Stimulated activated CD4-positive, alpha-beta T cell treated with anti-CD3 and anti-CD28 coated beads, Interleukin-2, amount 100 ng/mL, for 4 hours (primary cell): ENCODE results near the gene MEDAG.
"Not testable (repeated sequence)": the region's sequence is repeated elsewhere in the genome, so short reads cannot be mapped to it uniquely, and the experiment has no call there.

Experiments used
- DNase-seq: peaks from one replicate; pipeline ENCODE4 v3.0.0-alpha.2; 2020; ENCODE audit warnings: low read depth

Gene MEDAG

DNA sequence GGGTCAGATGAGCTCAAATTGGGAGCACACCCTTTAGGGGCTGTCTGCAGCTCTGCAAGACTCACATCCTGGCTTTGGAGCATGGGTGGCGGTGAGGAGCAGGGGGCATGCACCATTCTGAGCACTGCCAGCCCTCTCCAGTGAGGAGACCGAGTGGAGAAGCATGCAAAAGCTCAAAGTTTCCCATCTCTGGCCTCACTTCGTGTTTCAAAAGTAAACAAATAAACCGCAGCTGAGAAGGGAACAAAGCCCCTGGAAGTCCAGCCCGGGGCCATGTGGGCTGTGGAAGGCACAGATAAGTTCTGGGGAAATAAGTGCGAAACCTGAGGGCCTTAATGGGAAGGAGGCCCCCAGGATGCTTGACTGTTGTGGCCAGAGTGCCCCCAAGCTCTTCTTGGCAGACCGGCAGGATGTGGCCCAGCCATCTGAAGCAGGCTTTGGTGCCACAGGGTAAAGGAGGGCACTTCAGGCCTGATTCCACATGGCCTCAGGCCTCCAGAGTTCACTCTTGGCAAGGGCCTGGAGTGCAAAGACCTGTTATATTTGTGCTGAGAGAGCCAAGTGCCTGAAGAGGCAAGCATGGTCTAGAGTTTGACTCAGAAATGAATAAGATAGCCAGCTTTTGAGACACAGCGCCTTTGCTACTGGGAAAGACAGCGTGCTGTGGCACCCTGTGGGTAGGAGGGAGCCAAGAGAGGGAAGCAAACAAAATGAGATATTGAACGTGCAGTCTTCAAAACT is 1.2 kb downstream of the MEDAG start:
- no peak for DNase-seq

DNA sequence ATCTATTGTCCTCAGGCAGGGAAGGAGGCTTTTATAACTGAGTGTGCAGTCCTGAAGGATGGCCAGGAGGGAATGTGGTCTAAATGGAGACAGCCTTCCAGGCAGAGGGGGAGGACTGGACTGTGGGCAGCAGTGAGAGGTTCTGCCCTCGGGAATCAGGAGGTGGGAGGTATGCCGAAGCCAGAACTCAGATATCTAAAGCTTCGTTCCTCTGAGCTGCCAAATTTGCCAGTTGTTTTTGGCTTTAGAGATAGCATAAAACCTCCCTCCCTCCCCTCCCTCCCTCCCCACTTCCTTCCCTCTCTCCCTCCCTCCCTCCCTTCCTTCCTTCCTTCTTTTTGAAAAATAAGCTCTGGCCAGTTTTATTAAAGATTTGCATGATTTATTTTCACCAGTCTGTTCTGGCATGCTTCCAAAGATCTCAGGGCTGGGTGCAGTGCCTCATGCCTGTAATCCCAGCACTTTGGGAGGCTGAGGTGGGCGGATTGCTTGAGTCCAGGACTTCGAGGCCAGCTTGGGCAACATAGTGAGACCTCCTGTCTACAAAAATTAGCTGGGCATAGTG is 2.4 kb downstream of the MEDAG start:
- DNase-seq: no peak

DNA sequence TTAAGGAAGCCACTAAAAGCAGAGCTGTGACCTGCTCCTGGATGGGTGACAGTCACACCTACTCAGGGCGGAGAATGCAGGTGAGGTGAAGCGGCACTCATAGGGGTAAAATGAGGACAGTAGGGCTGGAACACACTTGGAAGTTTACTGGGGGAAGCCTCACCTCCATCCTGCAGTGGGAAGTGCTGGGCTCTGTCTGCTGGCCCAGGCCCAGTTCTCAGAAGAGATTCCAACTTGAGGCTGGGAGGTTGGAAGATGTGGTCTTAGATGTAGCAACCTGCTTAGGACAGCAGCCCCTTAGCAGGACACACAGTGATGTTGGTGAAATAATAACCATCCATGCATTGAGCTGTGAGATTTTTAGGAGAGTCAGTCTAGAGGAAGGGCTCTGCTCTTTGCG is 4.6 kb downstream of the MEDAG start:
- no peak for DNase-seq

DNA sequence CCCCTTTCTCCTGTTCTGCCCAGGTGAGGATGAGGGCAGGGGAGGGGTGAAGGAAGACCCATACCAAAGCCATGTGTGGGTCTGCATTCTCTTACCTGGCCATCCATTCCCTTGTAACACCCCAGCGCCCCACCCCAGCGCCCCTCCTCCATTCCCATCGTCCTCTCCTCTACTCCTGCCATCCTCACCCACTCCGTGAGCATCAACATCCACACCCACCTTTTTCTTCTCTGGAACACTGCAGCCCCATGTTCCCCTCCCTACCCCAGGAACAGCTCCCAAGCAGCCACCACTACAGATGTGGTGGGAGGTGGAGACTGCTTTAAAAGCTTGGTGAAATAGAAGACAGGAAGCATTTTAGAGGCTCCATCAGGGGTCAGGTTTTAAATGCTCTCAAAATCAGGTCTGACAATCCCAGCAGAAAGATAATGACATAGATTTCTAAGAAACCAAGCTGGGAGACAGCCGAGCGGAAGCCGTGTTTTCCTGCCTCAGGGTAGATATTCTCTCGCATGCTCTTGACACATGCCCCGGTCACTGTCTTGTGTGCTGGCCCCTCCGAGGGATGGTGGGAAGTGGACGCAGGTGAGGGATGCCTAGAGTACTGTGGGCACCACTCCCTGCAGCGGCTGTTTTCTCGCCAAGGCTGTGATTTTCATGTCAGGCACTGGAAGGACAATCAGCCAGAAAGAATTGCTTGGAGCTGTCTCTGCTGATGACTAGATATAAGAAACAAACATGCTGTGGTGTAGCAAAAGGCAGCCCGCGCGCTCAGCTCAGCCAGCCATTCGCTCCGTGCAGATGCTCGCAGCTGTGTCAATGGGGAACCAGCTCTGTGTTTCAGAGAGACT is 9.8 kb downstream of the MEDAG start:
- DNase-seq: no peak

DNA sequence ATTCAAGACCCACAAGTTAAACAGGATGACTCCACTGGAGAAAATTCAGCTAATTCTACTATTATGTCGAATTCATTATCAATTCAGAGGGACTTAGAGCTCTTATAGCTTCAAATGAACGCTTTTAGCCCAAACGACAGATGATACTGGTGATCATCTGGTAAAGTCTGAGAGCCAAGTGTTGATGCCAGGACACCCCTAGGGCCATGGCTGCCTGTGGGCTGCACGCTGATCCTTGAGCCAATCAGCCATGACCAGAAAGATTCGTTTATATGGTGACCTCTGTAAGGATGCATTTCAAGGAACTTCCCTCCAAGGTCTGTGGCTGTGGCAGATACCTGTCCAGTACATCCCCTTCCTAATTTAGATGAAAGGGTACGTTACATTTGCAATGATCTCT is 10.9 kb downstream of the MEDAG start:
- no peak for DNase-seq

DNA sequence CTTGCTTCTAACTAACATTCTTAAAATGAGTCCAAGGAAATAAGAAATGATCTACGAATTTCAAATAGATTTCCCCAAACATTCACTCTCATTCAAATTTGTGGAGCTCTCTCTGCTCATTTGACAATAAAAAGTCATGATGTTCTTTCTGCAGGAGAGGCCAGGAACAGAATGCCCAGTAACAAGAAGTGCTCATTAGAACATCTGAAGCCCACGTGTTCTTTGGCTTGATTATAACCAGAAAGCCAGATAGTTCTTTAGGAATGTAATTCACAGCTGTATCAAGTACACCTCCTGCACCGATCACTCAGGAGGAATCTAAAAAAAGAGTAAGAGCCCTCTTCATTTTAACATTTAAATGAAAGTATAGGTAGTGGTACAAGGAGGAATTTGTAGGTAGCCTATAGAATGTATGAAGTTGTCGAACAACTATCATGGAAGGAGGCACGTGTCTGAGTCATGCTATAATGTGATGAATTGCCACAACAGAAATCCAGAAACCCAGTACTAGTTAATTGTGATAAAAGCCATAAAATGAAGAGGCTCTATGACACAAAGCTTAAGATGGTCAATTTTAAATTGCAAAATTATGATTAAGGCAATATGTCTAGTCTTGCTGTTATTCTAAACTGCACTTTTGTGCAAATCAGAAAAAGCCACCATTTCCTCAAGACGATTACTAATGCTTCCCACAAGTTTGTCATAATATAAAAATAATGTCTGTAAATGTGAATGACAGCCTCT is 12.8 kb downstream of the MEDAG start:
- no peak for DNase-seq

DNA sequence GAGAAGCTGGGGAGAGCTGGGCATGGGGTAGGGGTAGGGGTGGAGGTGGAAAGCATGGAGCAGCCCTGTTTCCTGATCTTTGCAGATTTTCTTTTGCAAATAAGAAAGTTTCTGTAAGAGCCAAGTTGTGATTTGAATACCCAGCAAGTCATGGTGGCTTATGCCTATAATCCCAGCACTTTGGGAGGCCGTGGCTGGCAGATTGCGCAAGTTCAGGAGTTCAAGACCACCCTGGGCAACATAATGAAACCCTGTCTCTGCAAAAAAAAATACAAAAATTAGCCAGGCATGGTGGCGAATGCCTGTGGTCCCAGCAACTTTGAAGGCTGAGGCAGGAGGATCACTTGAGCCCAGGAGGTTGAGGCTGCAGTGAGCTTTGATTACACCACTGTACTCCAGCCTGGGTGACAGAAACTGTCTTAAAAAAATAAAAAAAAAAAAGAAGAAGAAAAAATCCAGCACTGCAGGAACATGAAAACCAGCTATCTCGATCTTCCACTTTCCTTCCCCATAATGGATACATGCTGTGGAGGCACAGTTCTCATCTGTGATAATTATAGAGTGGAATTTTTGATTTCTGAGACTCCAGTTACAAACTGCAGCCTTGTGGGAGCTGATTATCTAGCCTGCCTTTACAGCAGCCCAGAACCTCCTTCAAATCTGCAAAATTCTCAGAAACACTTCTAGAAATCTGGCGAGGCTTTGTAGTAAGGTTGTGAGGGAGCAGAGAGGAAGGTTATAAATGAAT is 14.3 kb downstream of the MEDAG start:
- no peak for DNase-seq

DNA sequence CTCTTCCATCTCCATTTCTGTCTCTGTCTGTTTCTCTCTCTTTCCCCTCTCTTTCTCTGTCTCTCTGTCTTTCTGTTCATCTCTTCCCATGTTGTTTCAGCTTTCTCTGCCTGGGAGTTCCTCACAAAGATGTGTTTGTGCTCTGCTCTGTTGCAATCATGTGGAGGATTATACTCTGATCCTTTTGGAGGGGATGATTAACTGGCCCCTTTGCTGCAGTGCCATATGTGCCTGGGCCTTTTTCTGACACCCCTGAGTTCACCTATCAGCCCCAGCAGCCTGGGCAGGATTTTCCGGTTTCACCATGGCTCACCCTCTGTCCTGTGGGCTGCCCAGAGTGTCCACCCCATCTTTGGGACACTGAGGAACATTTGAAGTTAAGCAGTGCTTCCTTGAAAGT is 17.3 kb downstream of the MEDAG start:
- DNase-seq: no peak

DNA sequence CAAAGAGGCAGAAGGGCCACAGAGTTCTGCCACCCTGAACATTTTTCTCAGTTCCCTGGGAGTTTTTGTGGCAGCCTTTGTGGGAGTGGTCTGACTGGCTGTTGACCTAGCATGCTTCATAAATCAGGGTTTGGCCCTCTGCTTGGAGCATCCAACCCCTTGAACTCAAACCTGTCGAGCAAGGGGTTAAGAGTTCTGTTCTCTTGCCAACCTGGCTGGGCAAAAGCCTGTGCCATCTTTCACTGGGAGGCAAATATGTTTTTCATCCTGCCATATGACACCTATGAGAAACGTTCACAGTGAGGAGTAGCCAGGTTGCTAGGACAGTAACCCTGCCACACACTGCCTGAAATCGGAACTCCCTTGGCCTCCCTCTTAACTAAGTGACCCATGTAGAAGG is 18.6 kb downstream of the MEDAG start:
- DNase-seq: no peak

DNA sequence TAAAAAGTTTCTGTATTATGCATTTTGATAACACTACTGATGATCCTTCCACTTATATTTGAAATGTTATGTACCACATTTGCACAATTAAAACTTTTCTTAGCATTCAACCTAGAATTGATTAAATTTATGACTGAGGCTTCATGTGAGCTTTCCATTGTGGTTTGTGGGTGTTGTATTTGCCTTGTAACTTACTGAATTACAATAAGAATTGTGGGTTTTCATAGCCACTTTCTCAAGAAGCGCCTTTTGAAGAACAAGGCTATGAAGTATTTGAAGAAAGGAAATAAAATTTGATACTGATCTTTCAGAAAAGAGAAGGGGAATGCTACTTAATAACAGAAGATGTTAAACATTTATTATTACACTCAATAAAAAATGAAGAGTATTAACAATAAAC is 19.4 kb downstream of the MEDAG start:
- DNase-seq: no peak

DNA sequence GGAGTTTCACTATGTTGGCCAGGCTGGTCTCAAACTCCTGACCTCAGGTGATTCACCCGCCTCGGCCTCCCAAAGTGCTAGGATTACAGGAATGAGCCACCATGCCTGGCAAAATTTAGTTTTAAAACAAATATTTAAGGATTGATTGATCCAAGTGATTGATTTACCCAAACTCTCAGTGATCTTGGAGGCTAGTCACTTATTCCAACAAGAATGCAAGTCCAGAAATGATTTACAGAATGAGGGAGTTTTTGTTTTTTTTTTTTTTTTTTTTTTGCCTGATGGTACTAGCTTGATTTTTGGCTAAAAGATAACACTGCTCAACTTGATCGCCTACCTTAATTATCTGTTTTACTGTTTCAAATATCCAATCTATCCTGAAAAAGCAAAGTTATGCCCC is 20.7 kb downstream of the MEDAG start:
- no peak for DNase-seq

DNA sequence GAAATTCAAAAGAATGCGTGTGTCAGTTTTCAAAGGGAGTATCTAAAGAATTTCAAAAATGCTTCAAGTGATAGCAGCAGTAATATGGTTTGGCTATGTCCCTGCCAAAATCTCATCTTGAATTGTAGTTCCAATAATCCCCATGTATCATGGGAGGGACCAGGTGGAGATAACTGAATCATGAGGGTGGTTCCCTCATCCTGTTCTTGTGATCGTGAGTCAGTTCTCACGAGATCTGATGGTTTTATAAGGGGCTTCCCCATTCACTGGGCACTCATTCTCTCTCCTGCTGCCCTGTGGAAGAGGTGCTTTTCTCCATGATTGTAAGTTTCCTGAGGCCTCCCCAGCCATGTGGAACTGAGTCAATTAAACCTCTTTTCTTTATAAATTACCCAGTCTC is 21.1 kb downstream of the MEDAG start:
- not testable (repeated sequence) for DNase-seq

DNA sequence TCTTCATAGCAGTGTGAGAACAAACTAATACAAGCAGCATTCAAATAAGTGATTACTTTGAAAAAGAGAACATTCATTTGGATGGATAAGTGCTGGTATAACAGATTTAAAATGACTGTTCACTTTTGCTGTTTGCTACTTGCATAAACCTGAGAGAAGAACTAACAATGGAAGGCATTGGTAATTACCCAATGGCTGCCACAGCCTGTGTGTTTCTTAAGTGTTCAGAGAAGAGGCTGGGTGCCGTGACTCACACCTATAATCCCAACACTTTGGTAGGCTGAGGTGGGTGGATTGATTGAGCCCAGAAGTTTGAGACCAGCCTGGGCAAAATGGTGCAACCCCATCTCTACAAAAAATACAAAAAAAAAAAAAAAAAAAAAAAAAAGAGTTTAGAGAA is 21.5 kb downstream of the MEDAG start:
- DNase-seq: no peak

DNA sequence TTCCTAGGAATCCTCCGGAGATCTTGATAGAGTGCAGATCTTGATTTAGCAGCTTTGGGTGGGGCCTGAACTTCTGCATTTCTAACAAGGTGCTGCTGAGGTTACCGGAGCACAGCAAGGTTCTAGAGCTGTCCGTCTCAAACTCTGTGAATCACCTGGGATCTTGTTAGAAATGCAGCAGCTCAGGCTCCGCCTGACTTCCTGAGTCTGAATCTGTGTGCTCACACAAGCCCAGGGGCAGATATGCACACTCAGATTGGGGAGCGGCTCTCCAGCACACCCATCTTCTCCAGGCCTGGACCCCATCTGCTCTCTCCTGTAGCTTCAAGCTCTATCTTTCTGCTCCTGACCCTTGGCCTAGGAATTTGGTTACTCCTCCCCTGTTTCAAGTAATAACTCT is 22.9 kb downstream of the MEDAG start:
- no peak for DNase-seq

DNA sequence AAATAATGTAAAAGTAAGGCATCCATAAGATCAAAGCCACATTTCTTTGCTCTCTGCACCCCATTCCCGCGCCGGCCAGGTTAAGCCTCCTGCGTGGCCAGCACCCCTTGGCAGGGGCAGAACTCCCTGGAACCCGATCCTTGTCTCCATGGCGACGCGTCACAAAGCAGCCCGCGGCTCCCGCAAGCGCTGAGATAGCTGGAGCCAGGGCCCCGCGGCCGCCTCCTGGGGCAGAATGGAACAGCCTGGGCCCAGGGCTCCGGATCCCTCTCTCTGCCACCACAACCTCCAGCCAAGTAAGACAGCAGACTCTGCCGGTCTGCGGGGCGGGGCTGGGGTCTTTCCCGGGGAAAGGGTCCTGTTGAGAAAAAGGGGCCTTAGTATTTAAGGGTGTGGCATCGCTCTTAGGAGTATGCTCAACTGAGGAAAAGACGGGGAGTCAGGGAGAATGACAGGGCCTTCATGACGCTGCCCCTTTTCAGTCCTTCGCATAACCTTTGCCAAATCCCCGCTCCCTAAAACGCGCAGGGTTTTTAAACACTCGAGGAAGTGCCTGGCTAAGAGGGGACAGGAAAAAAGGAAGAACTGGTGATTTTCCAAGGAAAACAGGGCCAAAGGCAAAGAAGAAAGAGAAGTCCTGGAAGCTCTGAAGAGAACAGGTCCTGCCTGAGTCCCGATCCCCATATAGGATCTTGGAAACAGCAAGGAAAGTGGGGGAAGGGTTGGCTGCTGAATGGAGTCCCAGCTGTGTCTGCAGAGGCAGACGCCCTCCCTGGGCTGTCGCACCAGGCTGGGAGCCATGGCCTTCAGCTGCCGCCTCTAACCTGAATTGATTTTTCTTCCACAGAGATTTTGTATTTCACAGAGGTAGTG is 26.6 kb downstream of the MEDAG start, which contains the start of gene TEX26:
TEX26 (plus strand) TSS at position 176 of the 873 bp plus-strand sequence; CDS start at position 236, 60 bp downstream.
- DNase-seq: no peak

DNA sequence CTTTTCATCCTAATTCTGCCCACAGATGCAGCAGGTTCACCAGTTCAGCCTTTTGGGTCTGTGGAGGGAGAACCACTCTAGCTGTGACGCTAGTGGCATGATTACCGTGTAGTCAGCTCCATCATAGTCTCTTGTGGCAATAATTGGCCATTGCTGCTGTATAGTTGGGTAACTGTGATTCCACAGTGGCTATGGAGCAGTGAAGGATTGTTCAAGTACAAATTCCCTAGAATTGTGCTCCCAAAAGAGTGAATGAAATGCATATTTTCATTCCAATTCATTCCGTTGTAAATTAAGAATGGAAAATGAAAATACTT is 27.2 kb downstream of the MEDAG start:
- no peak for DNase-seq

DNA sequence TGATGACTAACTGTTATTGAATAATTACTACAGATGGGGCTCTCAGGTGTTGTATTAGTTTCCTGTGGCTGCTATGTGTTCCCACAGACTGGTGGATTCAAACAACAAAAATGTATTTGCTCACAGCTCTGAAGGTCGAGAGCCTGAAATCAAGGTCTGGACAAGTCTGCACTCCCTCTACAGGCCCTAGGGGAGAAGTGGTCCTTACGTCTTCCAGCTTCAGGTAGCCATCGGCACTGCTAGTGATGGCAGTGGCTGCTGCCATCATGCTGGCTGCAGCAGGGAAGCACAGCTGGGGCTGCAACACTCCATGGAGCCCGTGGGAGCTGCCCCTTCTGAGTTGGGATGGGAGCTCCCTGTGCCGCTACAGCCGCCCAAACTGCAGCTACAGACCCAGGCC is 28.3 kb downstream of the MEDAG start:
- no peak for DNase-seq

DNA sequence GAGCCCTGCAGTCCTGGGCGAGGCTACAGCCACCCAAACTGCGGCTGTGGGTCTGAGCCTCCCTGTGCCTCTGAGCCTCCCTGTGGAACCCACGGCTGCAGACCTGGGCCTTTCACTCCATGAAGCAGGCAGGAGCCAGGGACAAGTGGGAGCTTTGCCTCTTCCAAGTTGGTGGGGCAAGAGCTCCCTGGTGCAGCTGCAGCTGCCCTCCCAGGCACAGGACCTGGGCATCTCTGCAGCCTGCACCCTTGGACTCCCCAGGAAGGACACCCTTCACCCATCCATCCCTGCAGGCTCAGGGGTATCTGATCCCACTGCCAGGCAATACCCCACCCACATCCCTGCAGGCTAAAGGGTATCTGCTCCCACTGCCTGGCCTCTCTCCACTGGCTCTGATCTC is 28.7 kb downstream of the MEDAG start:
- DNase-seq: no peak

DNA sequence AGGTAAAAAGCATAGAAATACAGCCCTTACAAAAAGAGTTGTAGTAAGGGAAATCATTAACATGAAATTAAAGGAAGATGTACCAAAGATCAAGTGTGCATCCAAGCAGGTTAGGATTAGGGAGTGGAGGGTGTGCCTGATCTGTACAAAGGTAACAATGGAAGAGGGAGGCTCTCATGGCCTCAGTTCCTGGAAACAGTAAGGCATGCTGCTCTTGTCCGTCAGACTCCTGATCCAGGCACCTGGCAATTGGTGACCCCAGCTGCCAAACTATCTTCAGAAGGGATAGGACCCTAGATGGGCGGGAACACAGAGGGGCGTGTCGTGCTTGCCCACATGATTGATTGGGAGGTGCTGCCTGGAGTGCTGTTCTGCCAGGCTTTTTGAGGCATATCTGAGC is 30.9 kb downstream of the MEDAG start:
- no peak for DNase-seq

DNA sequence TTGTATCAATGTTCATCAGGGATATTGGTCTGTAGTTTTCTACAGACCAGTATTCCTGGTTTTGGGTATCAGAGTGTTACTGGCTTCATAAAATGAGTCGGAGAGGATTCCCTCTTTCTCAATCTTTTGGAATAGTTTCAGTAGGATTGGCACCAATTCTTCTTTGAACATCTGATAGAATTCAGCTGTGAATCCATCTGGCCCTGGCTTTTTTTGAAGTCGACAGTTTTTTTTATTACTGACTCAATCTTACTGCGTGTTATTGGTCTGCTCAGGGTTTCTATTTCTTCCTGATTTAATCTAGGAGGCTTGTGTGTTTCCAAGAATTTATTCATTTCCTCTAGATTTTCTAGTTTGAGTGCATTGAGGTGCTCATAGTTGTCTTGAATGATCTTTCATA is 37.8 kb downstream of the MEDAG start:
- DNase-seq: no peak
